Measurements from ENCODE around the gene ETFBKMT. TPM values are rescaled to one million over a fixed set of nuclear protein-coding genes. Genes with fewer than 3 reads are reported as not detected.

ETFBKMT gene, protein sequence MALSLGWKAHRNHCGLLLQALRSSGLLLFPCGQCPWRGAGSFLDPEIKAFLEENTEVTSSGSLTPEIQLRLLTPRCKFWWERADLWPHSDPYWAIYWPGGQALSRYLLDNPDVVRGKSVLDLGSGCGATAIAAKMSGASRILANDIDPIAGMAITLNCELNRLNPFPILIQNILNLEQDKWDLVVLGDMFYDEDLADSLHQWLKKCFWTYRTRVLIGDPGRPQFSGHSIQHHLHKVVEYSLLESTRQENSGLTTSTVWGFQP
- 1 to 10 TPM; 1.6 to 7.9 (median 2.9) TPM for total RNA-seq

DNA sequence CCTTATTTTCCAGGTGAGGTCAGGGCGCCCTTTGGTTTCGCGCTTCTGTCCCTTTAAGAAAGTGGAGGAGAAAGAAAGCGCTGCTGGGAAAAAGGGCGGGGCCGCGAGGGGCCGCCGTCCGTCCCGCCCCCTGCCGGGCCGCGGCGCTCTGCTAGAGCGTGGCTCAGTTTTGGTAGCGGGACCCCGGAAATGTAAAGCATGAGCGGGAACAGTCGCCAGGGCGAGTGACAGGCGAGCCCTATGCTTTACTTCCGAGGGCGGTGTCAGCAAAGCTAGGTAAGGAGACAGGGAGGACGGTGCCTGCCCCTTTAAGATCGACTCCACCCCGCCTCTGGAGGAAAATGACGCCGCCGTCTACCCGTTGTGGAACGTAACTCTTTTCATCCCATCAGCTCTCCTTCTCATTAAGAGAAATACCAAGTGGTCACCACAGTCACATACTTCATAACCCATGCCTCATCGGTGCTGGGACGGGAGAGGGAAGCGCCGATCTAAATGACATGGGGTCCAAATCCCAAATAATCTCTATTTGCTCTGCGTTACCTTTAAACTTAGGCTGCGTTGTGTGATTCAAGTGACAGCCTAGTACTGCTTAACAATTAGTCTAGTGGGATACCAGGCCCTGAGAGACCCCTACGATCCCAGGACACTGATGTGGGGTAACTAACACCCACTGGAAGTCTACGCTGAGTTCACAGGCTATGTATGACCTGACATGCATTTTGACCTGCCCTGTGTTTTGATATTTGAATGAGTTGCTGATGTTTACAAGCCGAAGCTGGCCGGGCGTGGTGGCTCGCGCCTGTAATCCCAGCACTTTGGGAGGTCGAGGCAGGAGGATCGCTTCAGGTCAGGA is at the start of gene ETFBKMT:
TSS of gene ETFBKMT (plus strand) at position 602 of the 856 bp plus-strand sequence. CDS start 2,266 bp downstream, outside the sequence.
- Histone ChIP-seq H3K9me3 (no peaks in the 10 kb centered on the region), H3K36me3 (peaks cover 0 to 21% (median 0%) of the 10 kb centered on the region in 3 donors), H3K4me1 (peaks cover 0 to 14% (median 3%) of the 10 kb centered on the region in 4 donors), H3K4me3 (peak within 1 kb of the TSS; percentile 63 to 73 (median 70)), H3K27me3 (no peaks in the 10 kb centered on the region), H3K27ac (peak within 1 kb of the TSS; percentile 87 to 97 (median 94))
- WGBS, 2 donors = 2 to 3% methylated on average over 40 to 44 of the region's 47 CpGs
- TF ChIP-seq POLR2A (IDR thresholded peaks at IDR 0.05) (peak in 1 of 2 donors; percentile 42), EP300 (IDR thresholded peaks at IDR 0.05) (peak; percentile 53 to 83)
- TF ChIP-seq, protein P1, sequence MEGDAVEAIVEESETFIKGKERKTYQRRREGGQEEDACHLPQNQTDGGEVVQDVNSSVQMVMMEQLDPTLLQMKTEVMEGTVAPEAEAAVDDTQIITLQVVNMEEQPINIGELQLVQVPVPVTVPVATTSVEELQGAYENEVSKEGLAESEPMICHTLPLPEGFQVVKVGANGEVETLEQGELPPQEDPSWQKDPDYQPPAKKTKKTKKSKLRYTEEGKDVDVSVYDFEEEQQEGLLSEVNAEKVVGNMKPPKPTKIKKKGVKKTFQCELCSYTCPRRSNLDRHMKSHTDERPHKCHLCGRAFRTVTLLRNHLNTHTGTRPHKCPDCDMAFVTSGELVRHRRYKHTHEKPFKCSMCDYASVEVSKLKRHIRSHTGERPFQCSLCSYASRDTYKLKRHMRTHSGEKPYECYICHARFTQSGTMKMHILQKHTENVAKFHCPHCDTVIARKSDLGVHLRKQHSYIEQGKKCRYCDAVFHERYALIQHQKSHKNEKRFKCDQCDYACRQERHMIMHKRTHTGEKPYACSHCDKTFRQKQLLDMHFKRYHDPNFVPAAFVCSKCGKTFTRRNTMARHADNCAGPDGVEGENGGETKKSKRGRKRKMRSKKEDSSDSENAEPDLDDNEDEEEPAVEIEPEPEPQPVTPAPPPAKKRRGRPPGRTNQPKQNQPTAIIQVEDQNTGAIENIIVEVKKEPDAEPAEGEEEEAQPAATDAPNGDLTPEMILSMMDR (IDR thresholded peaks at IDR 0.05) = peak; percentile 33 to 92 (median 69)
- peak; percentile 65 to 85 for DNase-seq (ENCODE audit: low spot score in 2 of 2)

DNA sequence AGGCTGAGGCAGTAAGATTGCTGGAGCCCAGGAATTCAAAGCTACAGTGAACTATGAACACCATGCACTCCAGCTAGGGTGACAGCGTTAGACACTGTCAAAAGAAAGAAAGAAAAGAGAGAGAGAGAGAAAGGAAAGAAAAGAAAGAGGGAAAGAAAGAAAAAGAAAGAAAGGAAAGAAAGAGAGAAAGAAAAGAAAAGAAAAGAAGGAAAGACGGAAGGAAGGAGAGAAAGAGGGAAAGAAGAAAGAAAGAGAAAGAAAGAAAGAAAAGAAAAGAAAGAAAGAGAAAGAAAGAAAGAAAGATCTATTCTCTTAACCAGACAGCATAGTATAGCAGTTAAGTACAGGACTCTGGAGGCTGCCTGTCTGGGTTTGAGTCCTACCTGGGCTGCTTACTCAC is 46.7 kb upstream of the ETFBKMT start:
- TF ChIP-seq POLR2A (IDR thresholded peaks at IDR 0.05) (no peak), EP300 (IDR thresholded peaks at IDR 0.05) (no peak)
- TF ChIP-seq, protein P1 (IDR thresholded peaks at IDR 0.05) = no peak
- Histone ChIP-seq H3K4me3 (no peak overlapping the region), H3K27me3 (no peaks in the 10 kb centered on the region), H3K4me1 (no peaks in the 10 kb centered on the region), H3K36me3 (no peaks in the 10 kb centered on the region), H3K9me3 (peaks cover 0 to 17% (median 0%) of the 10 kb centered on the region in 4 donors), H3K27ac (no peak overlapping the region)
- DNase-seq (ENCODE audit: low spot score in 2 of 2) = no peak
- WGBS, 2 donors = 83 to 85% methylated on average over 2 of the region's 2 CpGs

DNA sequence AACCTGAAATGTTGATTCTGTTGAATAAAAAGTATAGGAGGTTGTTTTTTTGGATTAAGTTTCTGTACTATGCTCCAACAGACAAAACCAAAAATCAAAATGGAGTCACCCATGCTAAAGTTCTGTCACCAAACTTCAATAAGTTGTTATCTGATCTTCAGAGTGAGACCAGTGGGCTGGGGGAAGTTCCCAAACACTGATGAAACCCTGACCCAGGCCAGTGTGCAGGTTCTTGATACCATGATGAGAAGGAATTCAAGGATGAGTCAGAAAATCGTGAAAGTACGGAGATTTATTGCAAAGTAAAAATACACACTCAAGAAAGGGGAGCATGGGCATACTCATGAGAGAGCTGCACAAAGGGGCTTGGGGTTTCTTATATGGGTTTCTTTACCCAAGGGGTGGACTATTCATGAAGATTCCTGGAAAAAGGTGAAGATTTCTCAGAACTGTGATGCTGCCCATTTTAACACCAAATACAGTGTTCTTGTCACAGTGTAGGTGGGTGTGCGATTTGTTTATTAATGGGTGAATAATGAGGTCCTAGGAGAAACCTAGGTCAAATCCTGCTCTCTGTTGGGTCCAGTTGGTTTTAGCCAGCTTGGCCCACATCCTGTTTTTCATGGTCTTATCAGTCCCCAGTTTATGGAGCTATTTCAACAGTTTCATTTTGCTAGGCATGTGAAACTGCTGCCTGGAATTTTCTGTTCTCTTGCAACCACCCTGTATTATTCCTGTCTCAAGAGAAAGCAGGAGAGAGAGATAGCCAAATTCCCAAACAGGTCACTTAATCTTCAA is 41.1 kb upstream of the ETFBKMT start:
- no peak overlapping the region for H3K27ac ChIP-seq
- no peaks in the 10 kb centered on the region for H3K36me3 ChIP-seq
- H3K4me1 ChIP-seq = no peaks in the 10 kb centered on the region
- no peak overlapping the region for H3K4me3 ChIP-seq
- DNase-seq (ENCODE audit: low spot score in 2 of 2) = no peak
- no peaks in the 10 kb centered on the region for H3K27me3 ChIP-seq
- TF ChIP-seq, protein P1 (IDR thresholded peaks at IDR 0.05) = no peak
- TF ChIP-seq EP300 (IDR thresholded peaks at IDR 0.05) = no peak
- no peak for TF ChIP-seq POLR2A (IDR thresholded peaks at IDR 0.05)
- H3K9me3 ChIP-seq = no peaks in the 10 kb centered on the region
- WGBS, 2 donors = 81 to 84% methylated on average over 3 of the region's 3 CpGs

DNA sequence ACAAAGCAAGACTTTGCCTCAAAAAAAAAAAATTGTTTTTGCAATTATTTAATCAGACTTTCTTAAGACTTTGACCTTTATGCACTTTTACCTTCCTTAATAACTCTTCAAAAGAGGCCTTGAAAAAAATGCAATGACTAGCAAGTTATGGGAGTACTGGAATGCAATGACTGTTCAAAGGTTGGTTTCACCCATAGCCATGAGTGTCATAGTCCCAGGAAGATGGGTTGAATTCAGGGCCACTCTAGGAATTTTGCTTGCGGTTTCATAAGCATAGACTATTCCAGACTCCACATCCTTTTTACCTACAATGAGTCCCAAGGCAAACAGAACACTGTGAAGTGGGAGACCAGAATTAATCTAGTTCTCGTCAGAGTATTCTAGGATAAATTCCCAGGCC is 39.2 kb upstream of the ETFBKMT start:
- Histone ChIP-seq H3K27ac (no peak overlapping the region), H3K36me3 (no peaks in the 10 kb centered on the region), H3K4me1 (no peaks in the 10 kb centered on the region), H3K27me3 (no peaks in the 10 kb centered on the region), H3K9me3 (no peaks in the 10 kb centered on the region), H3K4me3 (no peak overlapping the region)
- no peak for DNase-seq (ENCODE audit: low spot score in 2 of 2)
- no peak for TF ChIP-seq POLR2A (IDR thresholded peaks at IDR 0.05)
- TF ChIP-seq, protein P1 (IDR thresholded peaks at IDR 0.05) = no peak
- WGBS, 2 donors = 92 to 97% methylated on average over 2 of the region's 2 CpGs

All from tibial nerve (tissue), 4 donors.